Breast epithelium (tissue), 4 donors: ENCODE data around the gene DNAAF3. TPM values are rescaled to one million over a fixed set of nuclear protein-coding genes. Genes with fewer than 3 reads are reported as not detected.

Source experiments
- DNase-seq, 2 donors: peaks; one replicate each; pipeline ENCODE4 v3.0.0-alpha.2; 2019; ENCODE audit warnings: low spot score in 2 of 2
- H3K27ac ChIP-seq, 2 donors: fragments of 200-600 bp; sonication (generic) in 1 of 2; one replicate each; pipeline ENCODE4 v1.5.1; 2016 to 2019; ENCODE audit warnings: mild to moderate bottlenecking in 1 of 2
- H3K27me3 ChIP-seq, 2 donors: fragments of 200-600 bp; sonication (generic) in 1 of 2; one replicate each; pipeline versions ENCODE4 v1.5.1 to v1.6.0; 2017 to 2019; ENCODE audit warnings: control low read depth in 1 of 2, mild to moderate bottlenecking in 1 of 2
- H3K36me3 ChIP-seq: fragments of 200-600 bp; one replicate; pipeline ENCODE4 v1.5.1; 2019
- H3K4me1 ChIP-seq, 2 donors: fragments of 200-600 bp; sonication (generic); one replicate each; pipeline ENCODE4 v1.5.1; 2016 to 2019; ENCODE audit warnings: control low read depth in 1 of 2
- H3K4me3 ChIP-seq, 3 donors: fragments of 200-600 bp; sonication (generic); 1 replicate in 2 of 3; 2 replicates in 1 of 3; pipeline ENCODE4 v1.5.1; 2016 to 2019; ENCODE audit warnings: mild to moderate bottlenecking in 3 of 3, moderate library complexity in 2 of 3
- H3K9me3 ChIP-seq, 2 donors: fragments of 200-600 bp; sonication (generic) in 1 of 2; one replicate each; pipeline ENCODE4 v1.5.1; 2016 to 2019; ENCODE audit warnings: control low read depth in 1 of 2
- POLR2A ChIP-seq: fragments of 450-650 bp; IDR thresholded peaks from one replicate; pipeline ENCODE4 v1.6.1; 2016; ENCODE audit warnings: antibody characterized with exemption, mild to moderate bottlenecking, moderate library complexity
- POLR2AphosphoS5 ChIP-seq, 3 donors: sonication (generic); formaldehyde crosslinking; IDR thresholded peaks; one replicate each; pipeline ENCODE4 v1.6.1; 2017; ENCODE audit warnings: antibody characterized with exemption in 3 of 3
- intact Hi-C: fragments of 100-400 bp; cut with DNase I; formaldehyde crosslinking; loops from one replicate; pipeline ENCODE4 v1.15.1; 2023; ENCODE audit warnings: low total_unique reads
- total RNA-seq, 3 donors: library from RNA; depleted of rRNA; stranded (reverse); fragments of >200 nt; gene quantifications; one replicate each; pipeline ENCODE4 v1.1.0, GENCODE V29; 2016
- TF ChIP-seq, protein P1 (sequence below), 3 donors: fragments of 450-650 bp; IDR thresholded peaks; one replicate each; pipeline ENCODE4 v1.5.1; 2016 to 2017; ENCODE audit warnings: antibody characterized with exemption in 3 of 3, mild to moderate bottlenecking in 3 of 3, moderate library complexity in 3 of 3

DNAAF3 gene
- total RNA-seq, 3 donors from 2014 or later: 4.7 to 4.9 TPM; not detected in 1

- DNase-seq: no peak
Measured at GRCh38 chr19:55197528-55197927, 31.1 kb upstream of the DNAAF3 start.

GRCh38 chr19:55196803-55197202 is 30.4 kb upstream of the DNAAF3 start:
- H3K4me1 ChIP-seq: no peaks in the 10 kb centered on the region
- DNase-seq: no peak
- no peaks in the 10 kb centered on the region for H3K9me3 ChIP-seq
- no peaks in the 10 kb centered on the region for H3K36me3 ChIP-seq
- H3K4me3 ChIP-seq: no peak overlapping the region
- peaks cover 0 to 7% of the 10 kb centered on the region in 2 donors for H3K27me3 ChIP-seq
- TF ChIP-seq, protein P1, sequence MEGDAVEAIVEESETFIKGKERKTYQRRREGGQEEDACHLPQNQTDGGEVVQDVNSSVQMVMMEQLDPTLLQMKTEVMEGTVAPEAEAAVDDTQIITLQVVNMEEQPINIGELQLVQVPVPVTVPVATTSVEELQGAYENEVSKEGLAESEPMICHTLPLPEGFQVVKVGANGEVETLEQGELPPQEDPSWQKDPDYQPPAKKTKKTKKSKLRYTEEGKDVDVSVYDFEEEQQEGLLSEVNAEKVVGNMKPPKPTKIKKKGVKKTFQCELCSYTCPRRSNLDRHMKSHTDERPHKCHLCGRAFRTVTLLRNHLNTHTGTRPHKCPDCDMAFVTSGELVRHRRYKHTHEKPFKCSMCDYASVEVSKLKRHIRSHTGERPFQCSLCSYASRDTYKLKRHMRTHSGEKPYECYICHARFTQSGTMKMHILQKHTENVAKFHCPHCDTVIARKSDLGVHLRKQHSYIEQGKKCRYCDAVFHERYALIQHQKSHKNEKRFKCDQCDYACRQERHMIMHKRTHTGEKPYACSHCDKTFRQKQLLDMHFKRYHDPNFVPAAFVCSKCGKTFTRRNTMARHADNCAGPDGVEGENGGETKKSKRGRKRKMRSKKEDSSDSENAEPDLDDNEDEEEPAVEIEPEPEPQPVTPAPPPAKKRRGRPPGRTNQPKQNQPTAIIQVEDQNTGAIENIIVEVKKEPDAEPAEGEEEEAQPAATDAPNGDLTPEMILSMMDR (IDR thresholded peaks at IDR 0.05): no peak
- TF ChIP-seq POLR2AphosphoS5 (IDR thresholded peaks at IDR 0.05) (no peak), POLR2A (no peak)
- H3K27ac ChIP-seq: no peak overlapping the region
- intact Hi-C loops: no loop called here

More at GRCh38 chr19:55197528-55197927, 31.1 kb upstream of the DNAAF3 start:
- no peaks in the 10 kb centered on the region for H3K9me3 ChIP-seq
- intact Hi-C loops: no loop called here
- H3K4me3 ChIP-seq: no peak overlapping the region
- no peaks in the 10 kb centered on the region for H3K36me3 ChIP-seq
- peaks cover 0 to 7% of the 10 kb centered on the region in 2 donors for H3K27me3 ChIP-seq
- no peaks in the 10 kb centered on the region for H3K4me1 ChIP-seq
- no peak for TF ChIP-seq POLR2A
- TF ChIP-seq, protein P1 (IDR thresholded peaks at IDR 0.05): no peak
- no peak for TF ChIP-seq POLR2AphosphoS5 (IDR thresholded peaks at IDR 0.05)
- no peak overlapping the region for H3K27ac ChIP-seq

DNA sequence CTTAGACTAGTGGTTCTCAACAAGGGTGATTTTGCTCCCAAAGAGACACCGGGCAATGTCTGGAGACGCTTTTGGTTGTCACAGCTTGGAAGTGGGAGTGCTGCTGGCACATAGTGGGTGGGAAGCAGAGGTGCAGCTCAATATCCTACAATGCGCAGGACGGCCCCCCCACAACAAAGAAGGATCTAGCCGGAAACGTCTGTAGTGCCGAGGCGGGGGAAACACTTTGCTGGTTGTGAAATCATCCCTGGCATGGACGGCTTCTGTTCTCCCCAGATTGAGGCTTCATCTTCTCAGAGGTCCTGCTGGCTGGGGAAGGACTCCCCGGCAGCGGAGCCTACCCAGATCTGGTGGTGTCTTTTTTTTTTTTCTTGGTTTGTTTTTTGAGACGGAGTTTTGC is 27.1 kb upstream of the DNAAF3 start:
- Histone ChIP-seq H3K36me3 (no peaks in the 10 kb centered on the region), H3K27me3 (peaks cover 0 to 3% of the 10 kb centered on the region in 2 donors), H3K9me3 (no peaks in the 10 kb centered on the region), H3K4me3 (no peak overlapping the region), H3K27ac (peak overlapping the region in 1 of 2 donors; percentile 38), H3K4me1 (no peaks in the 10 kb centered on the region)
- no peak for DNase-seq
- no peak for TF ChIP-seq POLR2AphosphoS5 (IDR thresholded peaks at IDR 0.05)
- TF ChIP-seq POLR2A: no peak
- TF ChIP-seq, protein P1 (IDR thresholded peaks at IDR 0.05): no peak
- intact Hi-C loops: no loop called here

DNA sequence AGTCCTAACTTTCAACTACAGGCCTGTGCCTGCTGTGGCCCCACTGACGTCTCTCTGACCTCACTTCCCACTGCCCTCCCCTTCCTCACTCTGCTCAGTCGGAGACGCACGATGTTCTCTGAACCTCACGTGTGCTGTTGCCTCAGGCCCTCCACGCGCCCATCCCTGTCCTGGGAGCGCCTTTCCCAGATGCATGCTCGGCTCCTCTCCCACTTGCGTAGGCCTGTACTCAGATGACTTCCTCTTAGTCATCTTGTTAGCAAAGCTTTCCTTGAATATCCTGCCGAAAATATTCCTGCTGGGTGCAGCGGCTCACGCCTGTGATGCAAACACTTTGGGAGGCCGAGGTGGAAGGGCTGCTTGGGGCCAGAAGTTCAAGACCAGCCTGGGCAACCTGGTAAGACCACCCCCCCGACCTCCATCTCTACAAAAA is 23.0 kb upstream of the DNAAF3 start:
- H3K27me3 ChIP-seq: no peaks in the 10 kb centered on the region
- peak in 1 of 2 donors; percentile 66 for DNase-seq
- peak overlapping the region; percentile 56 to 92 for H3K27ac ChIP-seq

DNA sequence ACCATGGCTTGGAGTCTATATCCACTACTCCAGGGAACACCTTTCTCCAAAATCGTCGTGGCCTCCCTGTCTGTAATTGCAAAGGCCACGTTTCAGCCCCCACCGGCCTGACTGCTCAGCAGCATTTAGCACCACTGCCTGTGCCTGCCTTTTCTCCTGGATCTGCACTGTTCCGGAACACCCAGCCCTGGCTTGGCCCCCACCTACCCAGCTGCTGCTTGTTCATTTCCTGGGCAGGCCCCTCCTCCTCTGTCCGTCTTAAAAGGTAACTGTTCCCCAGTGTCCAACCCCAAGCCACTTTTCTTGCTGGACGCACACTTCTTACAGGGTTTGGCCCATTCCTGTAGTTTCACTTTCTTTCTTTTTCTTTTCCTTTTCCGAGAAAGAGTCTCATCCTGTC is 22.2 kb upstream of the DNAAF3 start:
- H3K27ac ChIP-seq: peak overlapping the region; percentile 56 to 92
- intact Hi-C loops: no loop called here
- H3K4me1 ChIP-seq: no peaks in the 10 kb centered on the region
- no peak for TF ChIP-seq POLR2A
- TF ChIP-seq POLR2AphosphoS5 (IDR thresholded peaks at IDR 0.05): no peak
- TF ChIP-seq, protein P1 (IDR thresholded peaks at IDR 0.05): no peak
- no peaks in the 10 kb centered on the region for H3K9me3 ChIP-seq
- peaks cover 0 to 1% of the 10 kb centered on the region in 2 donors for H3K27me3 ChIP-seq
- H3K36me3 ChIP-seq: no peaks in the 10 kb centered on the region
- no peak for DNase-seq
- H3K4me3 ChIP-seq: no peak overlapping the region

More for the DNA sequence above, 23.0 kb upstream of the DNAAF3 start:
- TF ChIP-seq POLR2AphosphoS5 (IDR thresholded peaks at IDR 0.05): peak; percentile 42 to 93 (median 49)
- TF ChIP-seq, protein P1 (IDR thresholded peaks at IDR 0.05): no peak
- H3K4me1 ChIP-seq: no peaks in the 10 kb centered on the region
- intact Hi-C loops: no loop called here
- no peaks in the 10 kb centered on the region for H3K9me3 ChIP-seq
- H3K36me3 ChIP-seq: no peaks in the 10 kb centered on the region
- H3K4me3 ChIP-seq: no peak overlapping the region
